ENCODE data around the gene MPPE1. TPM values are rescaled to one million over a fixed set of nuclear protein-coding genes. Genes with fewer than 3 reads are reported as not detected.

The MPPE1 gene
- total RNA-seq, 1 experiment from 2014 or later = 15.7 TPM

DNA sequence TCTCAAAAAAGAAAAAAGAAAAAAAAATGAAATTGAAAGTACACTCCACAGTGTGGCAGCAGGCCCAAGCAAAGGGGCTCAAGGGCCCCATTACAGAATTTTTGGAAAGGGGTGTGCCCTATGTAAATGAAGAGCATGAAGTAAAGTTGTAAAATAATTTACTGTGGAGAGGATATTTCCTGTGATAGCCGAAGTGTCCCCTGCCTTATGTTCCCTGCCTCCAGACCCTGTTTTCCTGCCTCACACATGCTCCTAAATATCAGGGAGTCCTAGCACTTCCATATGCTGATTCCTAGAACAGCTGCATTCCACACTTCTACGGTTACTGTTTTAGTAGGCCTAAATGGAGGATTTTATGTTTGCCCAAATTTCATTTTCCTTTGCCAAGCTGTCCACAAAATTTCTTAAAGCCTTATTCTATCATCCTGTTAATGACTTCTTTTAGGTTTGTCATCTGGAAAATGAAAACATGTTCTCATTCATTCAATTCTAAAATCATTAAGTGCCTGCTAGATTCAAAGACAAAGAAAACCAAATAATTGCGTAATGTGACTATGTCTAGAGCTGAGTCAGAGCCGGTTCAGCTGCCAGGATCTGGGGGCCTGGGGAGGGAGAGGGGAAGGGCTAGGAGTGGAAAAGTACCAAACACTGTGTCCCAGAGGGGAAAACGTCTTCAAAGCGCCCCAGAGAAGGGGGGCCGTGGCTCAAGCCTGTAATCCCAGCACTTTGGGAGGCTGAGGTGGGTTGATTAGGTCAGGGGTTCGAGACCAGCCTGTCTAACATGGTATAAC lies 47.3 kb upstream of the MPPE1 start:
- DNase-seq (ENCODE audit: unreplicated experiment) = peak; percentile 92
- H3K27me3 Mint-ChIP-seq (ENCODE audit: insufficient read depth, unreplicated experiment) = no peaks in the 10 kb centered on the region
- TF ChIP-seq, protein P1, sequence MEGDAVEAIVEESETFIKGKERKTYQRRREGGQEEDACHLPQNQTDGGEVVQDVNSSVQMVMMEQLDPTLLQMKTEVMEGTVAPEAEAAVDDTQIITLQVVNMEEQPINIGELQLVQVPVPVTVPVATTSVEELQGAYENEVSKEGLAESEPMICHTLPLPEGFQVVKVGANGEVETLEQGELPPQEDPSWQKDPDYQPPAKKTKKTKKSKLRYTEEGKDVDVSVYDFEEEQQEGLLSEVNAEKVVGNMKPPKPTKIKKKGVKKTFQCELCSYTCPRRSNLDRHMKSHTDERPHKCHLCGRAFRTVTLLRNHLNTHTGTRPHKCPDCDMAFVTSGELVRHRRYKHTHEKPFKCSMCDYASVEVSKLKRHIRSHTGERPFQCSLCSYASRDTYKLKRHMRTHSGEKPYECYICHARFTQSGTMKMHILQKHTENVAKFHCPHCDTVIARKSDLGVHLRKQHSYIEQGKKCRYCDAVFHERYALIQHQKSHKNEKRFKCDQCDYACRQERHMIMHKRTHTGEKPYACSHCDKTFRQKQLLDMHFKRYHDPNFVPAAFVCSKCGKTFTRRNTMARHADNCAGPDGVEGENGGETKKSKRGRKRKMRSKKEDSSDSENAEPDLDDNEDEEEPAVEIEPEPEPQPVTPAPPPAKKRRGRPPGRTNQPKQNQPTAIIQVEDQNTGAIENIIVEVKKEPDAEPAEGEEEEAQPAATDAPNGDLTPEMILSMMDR (IDR thresholded peaks at IDR 0.05; ENCODE audit: unreplicated experiment) = no peak
- POLR2A ChIA-PET = interaction anchor here (0.8 to 3.6 kb wide), 10 partner anchors 9 to 105 kb away, joined by 3 to 70 read pairs (median 8); partner anchors contain the start of gene IMPA2
- peak overlapping the region; percentile 90 for H3K27ac Mint-ChIP-seq (ENCODE audit: low read depth, unreplicated experiment)
- H3K9me3 Mint-ChIP-seq (ENCODE audit: unreplicated experiment) = peaks cover 16% of the 10 kb centered on the region
- peaks cover 18% of the 10 kb centered on the region for H3K36me3 Mint-ChIP-seq (ENCODE audit: insufficient read depth, unreplicated experiment)
- intact Hi-C loops (cut with micrococcal nuclease) = no loop called here
- peaks cover 23% of the 10 kb centered on the region for H3K4me1 Mint-ChIP-seq (ENCODE audit: insufficient read depth, unreplicated experiment)
- CTCF ChIA-PET = interaction anchor here (1.0 to 20.4 kb wide), 5 partner anchors 9 to 301 kb away, joined by 3 to 458 read pairs (median 4); no protein-coding TSS in a partner anchor
- peak overlapping the region; percentile 11 for H3K4me3 Mint-ChIP-seq (ENCODE audit: unreplicated experiment)
- no TSS peak for BruUV-seq (replicated peaks)

DNA sequence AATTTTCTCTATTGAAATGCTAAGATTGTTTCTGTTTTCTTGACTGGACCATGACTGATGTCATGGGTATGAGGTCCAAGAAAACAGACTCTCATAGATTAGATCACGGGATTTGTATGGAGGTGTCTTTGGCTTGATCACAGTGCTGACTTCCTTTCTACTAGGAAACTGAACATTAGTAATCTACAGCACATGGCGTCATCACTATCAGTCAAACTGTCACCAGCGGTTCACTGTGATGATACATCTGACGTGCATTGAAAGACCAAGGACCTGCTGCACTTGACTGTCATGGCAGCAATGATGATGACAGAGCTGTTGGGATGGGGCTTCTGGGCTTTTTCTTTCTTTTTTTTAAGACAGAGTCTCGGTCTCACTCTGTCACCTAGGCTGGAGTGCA lies 45.0 kb upstream of the MPPE1 start:
- Mint-ChIP-seq H3K4me3 (ENCODE audit: unreplicated experiment) (no peak overlapping the region), H3K9me3 (ENCODE audit: unreplicated experiment) (peaks cover 16% of the 10 kb centered on the region), H3K4me1 (ENCODE audit: insufficient read depth, unreplicated experiment) (peaks cover 32% of the 10 kb centered on the region), H3K27ac (ENCODE audit: low read depth, unreplicated experiment) (no peak overlapping the region), H3K27me3 (ENCODE audit: insufficient read depth, unreplicated experiment) (no peaks in the 10 kb centered on the region), H3K36me3 (ENCODE audit: insufficient read depth, unreplicated experiment) (peaks cover 16% of the 10 kb centered on the region)
- no TSS peak for BruUV-seq (replicated peaks)
- TF ChIP-seq, protein P1 (IDR thresholded peaks at IDR 0.05; ENCODE audit: unreplicated experiment) = no peak
- no peak for DNase-seq (ENCODE audit: unreplicated experiment)
- CTCF ChIA-PET = interaction anchor here (0.9 to 20.4 kb wide), 2 partner anchors 15 to 41 kb away, joined by 5 to 458 read pairs; no protein-coding TSS in a partner anchor
- intact Hi-C loops (cut with micrococcal nuclease) = no loop called here
- POLR2A ChIA-PET = interaction anchor here (0.8 to 3.6 kb wide), 4 partner anchors 24 to 94 kb away, joined by 3 to 70 read pairs (median 4); partner anchors contain the start of gene IMPA2

DNA sequence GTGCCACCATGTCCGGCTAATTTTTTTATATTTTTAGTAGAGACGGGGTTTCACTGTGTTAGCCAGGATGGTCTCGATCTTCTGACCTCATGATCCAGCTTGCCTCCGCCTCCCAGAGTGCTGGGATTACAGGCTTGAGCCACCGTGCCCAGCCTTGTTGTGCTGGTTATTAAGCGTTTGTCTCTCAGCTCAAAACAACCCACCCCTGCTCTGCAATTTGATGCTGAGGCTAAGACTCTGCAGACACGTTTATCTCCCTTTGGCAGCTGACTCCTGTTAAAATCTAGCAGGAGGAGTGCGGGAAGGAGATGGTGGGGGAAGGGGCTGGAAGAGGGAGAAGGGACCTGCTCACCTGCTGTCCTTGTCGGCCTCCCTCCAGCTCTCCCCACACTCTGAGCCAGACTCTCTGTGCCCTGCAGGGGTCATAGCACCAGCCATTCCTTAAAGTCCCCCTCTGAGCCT lies 43.3 kb upstream of the MPPE1 start:
- Mint-ChIP-seq H3K27ac (ENCODE audit: low read depth, unreplicated experiment) (peak overlapping the region; percentile 27), H3K4me3 (ENCODE audit: unreplicated experiment) (no peak overlapping the region), H3K4me1 (ENCODE audit: insufficient read depth, unreplicated experiment) (peaks cover 40% of the 10 kb centered on the region), H3K9me3 (ENCODE audit: unreplicated experiment) (peaks cover 7% of the 10 kb centered on the region), H3K36me3 (ENCODE audit: insufficient read depth, unreplicated experiment) (peaks cover 16% of the 10 kb centered on the region), H3K27me3 (ENCODE audit: insufficient read depth, unreplicated experiment) (no peaks in the 10 kb centered on the region)
- no peak for DNase-seq (ENCODE audit: unreplicated experiment)
- TF ChIP-seq, protein P1 (IDR thresholded peaks at IDR 0.05; ENCODE audit: unreplicated experiment) = no peak
- no TSS peak for BruUV-seq (replicated peaks)
- intact Hi-C loops (cut with micrococcal nuclease) = no loop called here
- POLR2A ChIA-PET = interaction anchor here (0.6 to 2.6 kb wide), 3 partner anchors 30 to 99 kb away, joined by 3 to 14 read pairs (median 3); partner anchors contain the start of gene IMPA2
- CTCF ChIA-PET = interaction anchor here (0.6 to 20.4 kb wide), 3 partner anchors 13 to 295 kb away, joined by 3 to 458 read pairs (median 4); no protein-coding TSS in a partner anchor

DNA sequence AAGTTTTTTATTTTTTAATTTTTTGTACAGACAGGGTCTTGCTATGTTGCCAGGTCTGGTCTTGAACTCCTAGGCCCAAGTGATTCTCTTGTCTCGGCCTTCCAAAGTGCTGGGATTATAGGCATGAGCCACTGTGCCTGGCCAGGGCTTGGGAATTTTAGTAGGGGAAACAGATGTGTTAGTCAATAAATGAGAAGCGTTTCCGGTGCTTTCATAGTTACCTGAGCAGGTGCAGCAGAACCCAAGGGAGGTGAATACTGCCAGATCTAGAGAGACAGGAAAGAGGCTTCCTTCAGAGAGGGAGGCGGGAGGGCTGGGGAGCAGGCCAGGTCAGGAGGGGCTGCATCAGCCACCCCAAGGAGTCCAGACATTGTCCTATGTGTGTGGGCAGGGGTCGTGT lies 42.7 kb upstream of the MPPE1 start:
- CTCF ChIA-PET = interaction anchor here (1.1 to 20.4 kb wide), 3 partner anchors 13 to 88 kb away, joined by 3 to 458 read pairs (median 11); no protein-coding TSS in a partner anchor
- POLR2A ChIA-PET = interaction anchor here (2.6 kb wide), 1 partner anchor 30 kb away, joined by 14 read pairs; the partner anchor contains the start of gene IMPA2
- Mint-ChIP-seq H3K9me3 (ENCODE audit: unreplicated experiment) (peaks cover 7% of the 10 kb centered on the region), H3K27ac (ENCODE audit: low read depth, unreplicated experiment) (no peak overlapping the region), H3K4me1 (ENCODE audit: insufficient read depth, unreplicated experiment) (peaks cover 46% of the 10 kb centered on the region), H3K27me3 (ENCODE audit: insufficient read depth, unreplicated experiment) (no peaks in the 10 kb centered on the region), H3K4me3 (ENCODE audit: unreplicated experiment) (no peak overlapping the region), H3K36me3 (ENCODE audit: insufficient read depth, unreplicated experiment) (peaks cover 14% of the 10 kb centered on the region)
- TF ChIP-seq, protein P1 (IDR thresholded peaks at IDR 0.05; ENCODE audit: unreplicated experiment) = no peak
- intact Hi-C loops (cut with micrococcal nuclease) = no loop called here
- DNase-seq (ENCODE audit: unreplicated experiment) = no peak
- no TSS peak for BruUV-seq (replicated peaks)

Data from MCF 10A (cell line).